Measurements from ENCODE around the gene ZC3H12D. TPM values are rescaled to one million over a fixed set of nuclear protein-coding genes. Genes with fewer than 3 reads are reported as not detected.

Gene ZC3H12D
- total RNA-seq, 1 donor from 2014 or later = 1.6 TPM

DNA sequence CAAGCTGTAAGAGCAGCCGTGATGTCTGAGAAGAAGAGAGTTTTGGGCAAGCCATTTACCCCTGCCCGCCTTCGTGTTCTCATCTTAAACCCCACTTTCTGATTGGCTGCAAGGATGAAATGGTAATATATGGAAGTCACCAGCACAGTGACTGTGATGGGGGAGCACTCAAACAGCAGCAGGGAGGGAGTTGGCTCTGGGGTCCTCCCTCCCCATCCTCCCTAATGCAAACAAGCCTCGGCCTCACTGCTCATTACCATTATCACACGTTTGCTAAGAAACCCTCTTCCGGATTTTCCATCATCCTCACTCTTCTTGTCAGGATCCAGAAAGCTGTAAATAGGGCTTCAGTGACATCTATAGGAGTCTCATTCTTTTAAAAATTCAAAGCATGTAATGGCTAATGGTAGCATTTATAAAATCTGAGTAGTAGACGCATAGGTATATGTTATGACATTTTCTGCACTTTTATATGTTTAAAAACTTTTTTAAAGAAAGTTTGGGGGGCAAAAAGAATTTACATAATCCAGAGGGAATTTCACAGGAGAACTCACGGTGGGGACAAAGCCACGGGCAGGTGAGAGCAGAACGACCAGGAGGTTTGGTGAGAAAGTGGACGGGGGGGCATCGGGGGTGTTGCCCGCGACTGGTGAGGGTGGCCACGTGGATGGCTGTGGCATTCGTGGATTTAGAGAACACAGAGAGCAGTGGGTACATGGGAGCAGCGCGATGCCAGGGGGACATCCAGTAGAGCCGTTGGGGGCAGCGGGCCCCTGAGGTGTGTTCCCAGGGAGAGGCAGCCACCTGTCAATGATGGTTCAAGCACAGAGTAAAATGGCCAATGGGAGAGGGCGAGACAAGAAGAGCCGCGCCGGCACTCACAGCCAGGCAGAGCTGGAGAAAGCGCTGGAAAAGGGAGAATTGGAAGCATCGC, 55.1 kb downstream of the ZC3H12D start:
- intact Hi-C loops (cut with DNase I) = loop anchor here (5.0 kb wide), 1 partner anchor 347 kb away; no protein-coding TSS in a partner anchor
- DNase-seq (ENCODE audit: low spot score) = no peak

GRCh38 chr6:149428606-149429005, 56.2 kb downstream of the ZC3H12D start:
- DNase-seq (ENCODE audit: low spot score) (no peak), ATAC-seq (no peak)
- intact Hi-C loops (cut with DNase I) = no loop called here

More for the DNA sequence above, 55.1 kb downstream of the ZC3H12D start:
- ATAC-seq = no peak

DNA sequence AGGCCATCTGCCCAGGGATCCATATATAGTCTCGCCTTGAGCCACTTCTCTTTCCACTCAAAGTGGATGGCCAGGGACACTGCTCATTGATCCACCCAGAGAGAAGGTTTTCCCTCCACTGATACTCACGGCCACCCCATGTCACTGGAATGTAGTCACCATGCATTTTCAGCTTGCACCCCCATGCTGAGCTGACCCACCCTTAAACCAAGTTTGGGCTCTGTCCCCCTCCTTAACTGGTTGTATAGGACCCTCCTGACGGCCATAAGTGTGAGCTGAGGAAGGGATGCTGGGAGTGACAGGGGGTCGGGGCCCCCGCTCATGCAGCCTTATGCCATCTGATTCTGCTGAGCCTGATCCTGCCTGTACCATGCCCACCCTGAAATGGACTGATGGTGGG, 59.1 kb downstream of the ZC3H12D start:
- intact Hi-C loops (cut with DNase I) = no loop called here
- no peak for DNase-seq (ENCODE audit: low spot score)
- ATAC-seq = no peak

- intact Hi-C loops (cut with DNase I) = no loop called here
- DNase-seq (ENCODE audit: low spot score) = no peak
- ATAC-seq = no peak
Observed at GRCh38 chr6:149425224-149425623, 59.6 kb downstream of the ZC3H12D start.

GRCh38 chr6:149423964-149424440, 60.8 kb downstream of the ZC3H12D start:
- ATAC-seq (no peak), DNase-seq (ENCODE audit: low spot score) (no peak)
- intact Hi-C loops (cut with DNase I) = no loop called here

DNA sequence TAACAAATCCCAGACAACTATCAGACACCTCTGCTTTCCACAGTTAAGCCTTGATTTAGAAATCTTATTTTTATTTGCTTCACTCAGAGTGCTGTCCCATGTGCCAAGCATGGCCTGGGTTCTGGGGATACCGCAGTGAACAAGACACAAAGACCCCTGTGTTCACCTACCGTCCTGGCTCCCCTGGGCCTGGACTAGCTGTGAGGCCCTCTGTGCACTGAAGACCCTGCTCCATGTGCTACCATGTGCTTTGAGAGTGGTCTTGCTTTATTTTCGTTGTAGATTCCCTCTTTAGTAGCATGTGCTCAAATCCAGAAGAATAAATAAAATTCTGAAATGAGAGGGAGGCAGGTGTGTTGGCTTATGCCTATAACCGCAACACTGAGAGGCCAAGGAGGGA, 62.2 kb downstream of the ZC3H12D start:
- intact Hi-C loops (cut with DNase I) = no loop called here
- ATAC-seq = no peak

GRCh38 chr6:149421132-149421531, 63.7 kb downstream of the ZC3H12D start:
- ATAC-seq = no peak
- DNase-seq (ENCODE audit: low spot score) = no peak
- intact Hi-C loops (cut with DNase I) = no loop called here

More for the DNA sequence above, 62.2 kb downstream of the ZC3H12D start:
- DNase-seq (ENCODE audit: low spot score) = no peak

DNA sequence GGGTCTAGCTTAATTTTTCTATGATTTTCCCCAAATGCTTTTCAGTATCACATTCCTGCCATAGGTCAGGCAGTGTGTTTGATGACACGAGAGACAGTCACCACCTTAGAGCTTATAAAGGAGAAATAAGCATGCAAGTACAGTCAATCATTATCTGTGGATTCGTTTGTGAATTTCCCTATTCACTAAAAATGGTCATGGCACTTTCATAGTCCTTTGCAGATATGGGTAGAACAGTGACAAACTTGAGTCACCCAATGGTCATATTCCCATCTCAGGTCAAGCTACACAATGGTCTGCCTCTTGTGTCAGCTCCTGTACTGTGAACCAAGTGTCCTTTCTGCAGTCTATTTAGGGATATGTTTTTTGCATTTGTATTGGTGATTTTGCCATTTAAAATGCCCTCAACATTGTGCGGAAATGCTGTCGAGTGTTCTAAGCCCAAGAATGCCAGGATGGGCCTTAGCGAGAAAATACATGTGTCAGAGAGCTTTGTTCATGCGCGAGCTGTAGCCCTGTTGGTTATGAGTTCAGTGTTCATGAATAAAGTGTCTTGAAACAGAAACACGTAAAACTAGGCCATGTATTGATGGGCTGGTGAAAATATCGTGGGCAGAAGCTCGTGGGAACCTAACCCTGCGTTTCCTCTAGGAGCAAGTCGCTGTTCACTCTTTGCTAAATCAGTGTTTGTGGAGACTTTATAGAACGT, 65.0 kb downstream of the ZC3H12D start:
- intact Hi-C loops (cut with DNase I) = no loop called here
- ATAC-seq = no peak
- no peak for DNase-seq (ENCODE audit: low spot score)

- DNase-seq (ENCODE audit: low spot score) (no peak), ATAC-seq (no peak)
- intact Hi-C loops (cut with DNase I) = no loop called here
Observed at GRCh38 chr6:149414821-149415220, 70.0 kb downstream of the ZC3H12D start.

- ATAC-seq (no peak), DNase-seq (ENCODE audit: low spot score) (no peak)
- intact Hi-C loops (cut with DNase I) = no loop called here
Observed at GRCh38 chr6:149414009-149414408, 70.8 kb downstream of the ZC3H12D start.

DNA sequence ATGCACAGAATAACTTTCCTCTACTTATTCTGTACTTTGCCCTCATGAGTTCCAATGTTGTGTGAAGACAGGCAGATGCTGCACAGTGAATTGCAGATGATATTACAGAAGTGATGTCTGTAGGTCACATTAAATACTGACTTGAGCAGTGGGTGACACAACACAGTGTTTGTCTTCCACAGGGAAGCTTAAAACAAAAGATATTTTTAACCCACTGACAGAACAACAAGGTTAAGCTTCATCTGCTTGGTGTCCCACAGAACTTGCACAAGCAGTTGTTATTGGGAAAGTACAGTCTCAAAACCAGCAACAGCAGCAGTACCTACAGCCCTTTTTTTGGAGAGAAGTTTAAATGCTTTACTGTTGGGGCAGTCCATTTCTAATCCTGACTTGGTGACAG, 74.3 kb downstream of the ZC3H12D start:
- intact Hi-C loops (cut with DNase I) = no loop called here
- DNase-seq (ENCODE audit: low spot score) (no peak), ATAC-seq (no peak)

DNA sequence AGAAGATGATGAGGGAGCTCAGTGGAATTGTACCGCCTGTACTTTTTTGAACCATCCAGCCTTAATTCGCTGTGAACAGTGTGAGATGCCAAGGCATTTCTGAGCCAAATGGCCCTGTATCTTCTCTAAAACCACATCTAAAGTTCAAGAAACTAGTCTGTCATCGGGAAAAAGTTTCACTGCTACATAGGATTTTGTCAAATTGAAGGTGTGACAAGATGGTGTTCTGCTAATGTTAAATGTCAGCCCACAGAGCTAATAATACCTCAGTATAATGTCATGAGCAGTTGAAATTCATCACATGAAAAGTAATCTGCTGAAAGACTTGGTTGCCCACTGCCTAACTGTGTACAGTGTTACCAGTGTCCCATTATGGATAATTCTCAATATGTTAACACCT, 75.2 kb downstream of the ZC3H12D start:
- ATAC-seq = no peak
- intact Hi-C loops (cut with DNase I) = no loop called here
- DNase-seq (ENCODE audit: low spot score) = no peak

GRCh38 chr6:149405823-149406765, 78.7 kb downstream of the ZC3H12D start:
- no peak for DNase-seq (ENCODE audit: low spot score)

GRCh38 chr6:149403534-149403933, 81.3 kb downstream of the ZC3H12D start:
- intact Hi-C loops (cut with DNase I) = no loop called here
- no peak for DNase-seq (ENCODE audit: low spot score)
- ATAC-seq = no peak

More at GRCh38 chr6:149405823-149406765, 78.7 kb downstream of the ZC3H12D start:
- no peak for ATAC-seq
- intact Hi-C loops (cut with DNase I) = no loop called here

- ATAC-seq (no peak), DNase-seq (ENCODE audit: low spot score) (no peak)
- intact Hi-C loops (cut with DNase I) = no loop called here
Observed at GRCh38 chr6:149400050-149400449, 84.8 kb downstream of the ZC3H12D start, which contains the start of gene SUMO4. Gene SUMO4 (plus strand): TSS chr6:149400262. CDS start chr6:149400392, 130 bp downstream.

- DNase-seq (ENCODE audit: low spot score) (no peak), ATAC-seq (no peak)
- intact Hi-C loops (cut with DNase I) = no loop called here
Observed at GRCh38 chr6:149397384-149397783, 87.4 kb downstream of the ZC3H12D start.
